Pancreas (tissue), 10 donors: ENCODE results near the gene SLC25A36. TPM values are rescaled to one million over a fixed set of nuclear protein-coding genes. Genes with fewer than 3 reads are reported as not detected.

Source experiments
- ATAC-seq, 4 donors: fragments of 200-7000 bp; cut with Tn5 transposase; one replicate each; pipeline versions ENCODE4 v1.8.0 to v1.9.1; 2020; ENCODE audit warnings: mild to moderate bottlenecking in 4 of 4, moderate library complexity in 4 of 4
- DNase-seq, 6 donors: peaks; one replicate each; pipeline ENCODE4 v3.0.0-alpha.2; 2020
- FAIRE-seq: peaks from 2 replicates; lab custom pipeline; 2012; peaks lifted over from hg19 to GRCh38; lab: Jason Lieb, UNC
- H3K27ac ChIP-seq, 4 donors: fragments of 200-600 bp; sonication (generic); 1 replicate in 3 of 4; 2 replicates in 1 of 4; pipeline versions ENCODE4 v1.5.0 to v1.8.0; 2020
- H3K27me3 ChIP-seq, 4 donors: fragments of 200-600 bp; one replicate each; pipeline ENCODE4 v1.8.0; 2021
- H3K36me3 ChIP-seq, 3 donors: fragments of 200-600 bp; sonication (generic) in 1 of 3; one replicate each; pipeline versions ENCODE4 v1.5.0 to v1.8.0; 2020 to 2021
- H3K4me1 ChIP-seq, 3 donors: fragments of 200-600 bp; one replicate each; pipeline ENCODE4 v1.8.0; 2021
- H3K4me3 ChIP-seq, 4 donors: fragments of 200-600 bp; sonication (generic) in 2 of 4; one replicate each; pipeline versions ENCODE4 v1.5.0 to v1.8.0; 2020 to 2021
- H3K9me3 ChIP-seq, 4 donors: fragments of 200-600 bp; one replicate each; pipeline ENCODE4 v1.8.0; 2021
- CTCF ChIP-seq, 4 donors: fragments of 200-600 bp; sonication (generic) in 3 of 4; IDR thresholded peaks; one replicate each; pipeline versions ENCODE4 v1.5.0 to v1.8.0; 2021; ENCODE audit warnings: antibody characterized with exemption in 4 of 4
- WGBS, 2 donors: extraction: QIAGEN DNeasy Blood & Tissue Kit; methylation state at CpG; one replicate each; pipeline ENCODE4 v1.1.7; 2013; 5-methylcytosine and 5-hydroxymethylcytosine counted together
- intact Hi-C, 3 donors: fragments of 100-400 bp; cut with DNase I; formaldehyde crosslinking; loops; one replicate each; pipeline versions ENCODE4 v1.11.1 to v1.14.2; 2022
- polyA plus RNA-seq, 2 donors: library from polyadenylated mRNA; stranded (reverse); fragments of 200-250 nt; gene quantifications; one replicate each; pipeline ENCODE4 v1.2.3, GENCODE V29; 2013
- total RNA-seq, 6 donors: library from RNA; stranded (reverse); fragmentation: NEBNext Ultra II Directional in 4 of 6; extraction: Animal tissue kit (Norgen Biotek cat#: 25700) in 4 of 6; gene quantifications; one replicate each; pipeline versions ENCODE4 v1.2.1 to v1.2.4, GENCODE V29; 2021 to 2023
- donor health status: healthy with polysubstance abuse.
- donor health status: DM: no; HTN: no; CAD: no; lungs with moderate emphysema.
- donor health status: DM: no; HTN: no; CAD: no.
- donor health status: control.
- donor health status: control.
- donor health status: Bipolar disorder and iron deficiency.
- donor health status: DM: yes; HTN: yes; CAD: no.
- donor health status: DM: no; HTN: no; CAD: no.
- donor health status: DM: no; HTN: no; CAD: no.
- donor health status: DM: yes; HTN: yes; CAD: no.

SLC25A36 gene
- total and polyA plus RNA-seq, 8 donors: 17.3 to 93.6 (median 45.0) TPM

DNA sequence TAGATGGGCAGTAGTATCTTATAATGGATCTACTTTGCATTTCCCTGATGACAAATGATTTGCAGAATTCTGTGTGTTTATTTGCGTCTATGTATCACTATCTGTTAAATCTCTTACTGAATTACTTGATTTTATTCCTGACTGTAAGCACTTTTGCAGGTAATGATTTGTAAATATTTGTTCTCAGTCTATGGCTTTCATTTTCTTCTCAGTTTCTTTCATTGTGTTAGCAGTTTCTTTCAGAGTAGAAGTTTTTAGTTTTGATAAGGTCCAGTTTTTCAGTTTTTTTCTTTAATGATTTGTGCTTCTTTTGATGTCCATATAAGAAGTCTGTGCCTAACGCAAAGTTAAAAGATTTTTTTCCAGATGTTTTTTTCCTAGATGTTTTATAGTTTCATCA is 12.9 kb downstream of the SLC25A36 start:
- H3K4me1 ChIP-seq: peaks cover 6 to 39% (median 35%) of the 10 kb centered on the region in 3 donors
- WGBS, 2 donors: 26 to 29% methylated on average over 2 of the region's 2 CpGs
- intact Hi-C loops: no loop called here
- ATAC-seq (no peak), DNase-seq (no peak), FAIRE-seq (peak; percentile 34)
- TF ChIP-seq CTCF (IDR thresholded peaks at IDR 0.05): no peak
- H3K9me3 ChIP-seq: no peaks in the 10 kb centered on the region
- H3K27me3 ChIP-seq: no peaks in the 10 kb centered on the region
- H3K36me3 ChIP-seq: no peaks in the 10 kb centered on the region
- H3K27ac ChIP-seq: no peak overlapping the region
- H3K4me3 ChIP-seq: no peak overlapping the region

DNA sequence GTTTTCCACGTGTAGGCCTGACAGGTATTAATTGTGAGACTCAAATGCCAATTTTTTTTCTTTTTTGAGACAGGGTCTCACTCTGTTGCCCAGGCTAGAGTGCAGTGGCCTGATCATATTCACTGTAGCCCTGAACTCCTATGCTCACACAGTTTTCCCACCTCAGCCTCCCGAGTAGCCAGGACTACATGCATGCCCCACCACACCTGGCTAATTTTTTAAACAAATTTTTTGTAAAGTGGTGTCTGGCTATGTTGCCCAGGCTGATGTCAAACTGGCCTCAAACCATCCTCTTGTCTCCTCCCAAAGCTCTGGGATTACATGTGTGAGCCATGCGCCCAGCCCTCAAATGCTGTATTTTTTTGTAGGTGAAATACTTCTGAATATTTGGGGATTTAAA is 14.0 kb downstream of the SLC25A36 start:
- Histone ChIP-seq H3K36me3 (peaks cover 0 to 8% (median 3%) of the 10 kb centered on the region in 3 donors), H3K27ac (no peak overlapping the region), H3K4me3 (no peak overlapping the region), H3K9me3 (no peaks in the 10 kb centered on the region), H3K4me1 (peaks cover 3 to 36% (median 26%) of the 10 kb centered on the region in 3 donors), H3K27me3 (no peaks in the 10 kb centered on the region)
- 67 to 72% methylated on average over 3 of the region's 3 CpGs for WGBS, 2 donors
- DNase-seq: no peak
- no peak for FAIRE-seq
- no peak for ATAC-seq
- intact Hi-C loops: no loop called here
- TF ChIP-seq CTCF (IDR thresholded peaks at IDR 0.05): no peak

DNA sequence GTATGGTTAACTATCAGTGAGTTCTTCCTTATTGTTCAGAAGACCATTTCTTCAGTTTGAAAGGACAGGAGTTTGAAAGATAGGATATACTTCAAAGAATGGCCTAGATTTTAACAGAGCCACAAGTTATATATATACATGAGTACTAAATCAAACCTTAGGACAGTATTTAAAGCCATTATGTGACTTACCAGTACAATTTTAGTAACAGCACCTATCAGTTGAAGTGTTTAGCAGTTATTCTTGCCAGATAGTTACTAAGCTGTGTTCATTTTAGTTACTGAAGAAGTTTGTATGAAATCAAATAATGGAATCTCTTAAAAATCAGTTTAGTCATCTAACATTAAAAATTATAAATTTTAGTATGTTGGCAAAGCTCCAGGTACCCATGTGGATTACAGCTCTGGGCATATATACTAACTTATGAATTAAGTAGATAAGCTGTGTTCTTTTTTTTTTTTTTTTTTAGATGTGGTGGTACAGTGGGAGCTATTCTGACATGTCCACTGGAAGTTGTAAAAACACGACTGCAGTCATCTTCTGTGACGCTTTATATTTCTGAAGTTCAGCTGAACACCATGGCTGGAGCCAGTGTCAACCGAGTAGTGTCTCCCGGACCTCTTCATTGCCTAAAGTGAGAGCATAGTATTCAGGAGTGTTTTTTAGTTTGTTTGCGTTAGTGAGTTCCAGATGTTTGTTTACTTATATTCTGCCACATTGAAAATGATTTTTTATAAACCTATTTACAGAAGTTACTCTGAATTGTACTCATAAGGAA is 14.6 kb downstream of the SLC25A36 start:
- intact Hi-C loops: no loop called here
- no peak for TF ChIP-seq CTCF (IDR thresholded peaks at IDR 0.05)
- Histone ChIP-seq H3K27me3 (no peaks in the 10 kb centered on the region), H3K4me1 (peaks cover 3 to 36% (median 26%) of the 10 kb centered on the region in 3 donors), H3K4me3 (no peak overlapping the region), H3K9me3 (no peaks in the 10 kb centered on the region), H3K36me3 (peaks cover 0 to 8% (median 5%) of the 10 kb centered on the region in 3 donors), H3K27ac (peak overlapping the region in 1 of 4 donors; percentile 5)
- DNase-seq (no peak), FAIRE-seq (no peak), ATAC-seq (peak in 3 of 4 donors; percentile 7 to 16 (median 9))
- 59 to 61% methylated on average over 5 of the region's 5 CpGs for WGBS, 2 donors

GRCh38 chr3:140972833-140973232 is 31.2 kb downstream of the SLC25A36 start:
- no peak for DNase-seq
- Histone ChIP-seq H3K4me3 (no peak overlapping the region), H3K4me1 (peaks cover 0 to 4% (median 0%) of the 10 kb centered on the region in 3 donors), H3K27me3 (no peaks in the 10 kb centered on the region), H3K9me3 (no peaks in the 10 kb centered on the region), H3K36me3 (peaks cover 0 to 13% (median 0%) of the 10 kb centered on the region in 3 donors), H3K27ac (no peak overlapping the region)
- peak in 2 of 4 donors; percentile 20 to 29 for TF ChIP-seq CTCF (IDR thresholded peaks at IDR 0.05)
- intact Hi-C loops: no loop called here
- FAIRE-seq: peak; percentile 39
- peak; percentile 69 to 87 (median 82) for ATAC-seq

- TF ChIP-seq CTCF (IDR thresholded peaks at IDR 0.05): no peak
- H3K27me3 ChIP-seq: no peaks in the 10 kb centered on the region
- peak in 2 of 4 donors; percentile 21 to 41 for ATAC-seq
- H3K4me3 ChIP-seq: no peak overlapping the region
- H3K4me1 ChIP-seq: peaks cover 0 to 4% (median 0%) of the 10 kb centered on the region in 3 donors
- intact Hi-C loops: no loop called here
- H3K27ac ChIP-seq: no peak overlapping the region
- no peak for FAIRE-seq
- no peak for DNase-seq
- H3K36me3 ChIP-seq: peaks cover 0 to 13% (median 0%) of the 10 kb centered on the region in 3 donors
- H3K9me3 ChIP-seq: no peaks in the 10 kb centered on the region
Observed at GRCh38 chr3:140974900-140975299, 33.3 kb downstream of the SLC25A36 start.
